Thyroid gland (tissue), 4 donors: ENCODE measurements around the gene OSCAR. TPM values are rescaled to one million over a fixed set of nuclear protein-coding genes. Genes with fewer than 3 reads are reported as not detected.

Experiments used
- DNase-seq, 2 donors: peaks; one replicate each; pipeline ENCODE4 v3.0.0-alpha.2; 2019
- H3K27ac ChIP-seq, 3 donors: fragments of 200-600 bp; sonication (generic); 1 replicate in 2 of 3; 2 replicates in 1 of 3; pipeline ENCODE4 v1.5.1; 2016 to 2019; ENCODE audit warnings: mild to moderate bottlenecking in 1 of 3, moderate library complexity in 1 of 3
- H3K27me3 ChIP-seq: fragments of 200-600 bp; sonication (generic); one replicate; pipeline ENCODE4 v1.5.1; 2019
- H3K36me3 ChIP-seq, 2 donors: fragments of 200-600 bp; sonication (generic); one replicate each; pipeline ENCODE4 v1.5.1; 2016 to 2019
- H3K4me1 ChIP-seq, 2 donors: fragments of 200-600 bp; sonication (generic); one replicate each; pipeline ENCODE4 v1.5.1; 2017 to 2019
- H3K4me3 ChIP-seq, 3 donors: fragments of 200-600 bp; sonication (generic); replicated peaks in 1 of 3; 1 replicate in 2 of 3; 2 replicates in 1 of 3; pipeline ENCODE4 v1.5.1; 2016; ENCODE audit warnings: mild to moderate bottlenecking in 1 of 3
- H3K9me3 ChIP-seq: fragments of 200-600 bp; sonication (generic); one replicate; pipeline ENCODE4 v1.5.1; 2017
- POLR2A ChIP-seq, 2 donors: fragments of 450-650 bp; IDR thresholded peaks; one replicate each; pipeline ENCODE4 v1.6.1; 2017; ENCODE audit warnings: antibody characterized with exemption in 2 of 2, mild to moderate bottlenecking in 2 of 2, moderate library complexity in 1 of 2
- WGBS, 2 donors: methylation state at CpG; one replicate each; pipeline ENCODE4 v1.1.5; 2017; 5-methylcytosine and 5-hydroxymethylcytosine counted together
- intact Hi-C: fragments of 100-400 bp; cut with DNase I; formaldehyde crosslinking; loops from one replicate; pipeline ENCODE4 v1.15.1; 2023
- total RNA-seq, 4 donors: library from RNA; depleted of rRNA; stranded (reverse); fragments of >200 nt; gene quantifications; one replicate each; pipeline ENCODE4 v1.2.3, GENCODE V29; 2016
- TF ChIP-seq, protein P1 (sequence below), 6 experiments: fragments of 200-600 bp in 3 of 6; fragments of 450-650 bp in 3 of 6; sonication (generic) in 3 of 6; IDR thresholded peaks; one replicate each; pipeline ENCODE4 v1.5.1; 2016 to 2019; ENCODE audit warnings: antibody characterized with exemption in 6 of 6, mild to moderate bottlenecking in 2 of 6, inconsistent platforms in 1 of 6, moderate library complexity in 1 of 6

The OSCAR gene, protein sequence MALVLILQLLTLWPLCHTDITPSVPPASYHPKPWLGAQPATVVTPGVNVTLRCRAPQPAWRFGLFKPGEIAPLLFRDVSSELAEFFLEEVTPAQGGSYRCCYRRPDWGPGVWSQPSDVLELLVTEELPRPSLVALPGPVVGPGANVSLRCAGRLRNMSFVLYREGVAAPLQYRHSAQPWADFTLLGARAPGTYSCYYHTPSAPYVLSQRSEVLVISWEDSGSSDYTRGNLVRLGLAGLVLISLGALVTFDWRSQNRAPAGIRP
- total RNA-seq = 1 to 10 TPM in 1 of 4 donors, under 1 TPM in 2, not detected in 1; 0.39 to 1.1 (median 0.96) TPM

DNA sequence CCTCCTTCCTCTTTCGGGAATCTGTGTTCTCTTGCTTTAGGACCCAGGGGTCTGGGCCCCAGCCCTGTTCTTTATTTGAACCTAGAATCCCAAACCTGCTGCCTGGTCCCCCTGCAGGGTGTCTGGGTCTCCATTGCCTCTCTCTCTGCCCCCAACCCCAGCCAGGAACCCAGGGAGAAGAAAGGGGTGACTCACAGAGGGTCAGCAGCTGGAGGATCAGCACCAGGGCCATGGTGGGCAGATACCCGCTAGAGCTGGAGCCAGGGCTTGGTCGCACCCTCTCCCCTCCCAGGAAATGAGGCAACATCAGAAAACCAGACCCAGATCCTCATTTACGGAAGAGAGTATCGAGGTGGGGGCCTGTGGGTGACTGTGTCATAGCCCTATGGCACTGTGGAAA lies at the start of gene OSCAR:
Gene OSCAR, minus strand, starts transcription at position 243 of the 400 bp plus-strand sequence. Its CDS starts 11 bp downstream, at position 232.
- H3K36me3 ChIP-seq = no peaks in the 10 kb centered on the region
- intact Hi-C loops = no loop called here
- TF ChIP-seq POLR2A (IDR thresholded peaks at IDR 0.05) = no peak
- TF ChIP-seq, protein P1, sequence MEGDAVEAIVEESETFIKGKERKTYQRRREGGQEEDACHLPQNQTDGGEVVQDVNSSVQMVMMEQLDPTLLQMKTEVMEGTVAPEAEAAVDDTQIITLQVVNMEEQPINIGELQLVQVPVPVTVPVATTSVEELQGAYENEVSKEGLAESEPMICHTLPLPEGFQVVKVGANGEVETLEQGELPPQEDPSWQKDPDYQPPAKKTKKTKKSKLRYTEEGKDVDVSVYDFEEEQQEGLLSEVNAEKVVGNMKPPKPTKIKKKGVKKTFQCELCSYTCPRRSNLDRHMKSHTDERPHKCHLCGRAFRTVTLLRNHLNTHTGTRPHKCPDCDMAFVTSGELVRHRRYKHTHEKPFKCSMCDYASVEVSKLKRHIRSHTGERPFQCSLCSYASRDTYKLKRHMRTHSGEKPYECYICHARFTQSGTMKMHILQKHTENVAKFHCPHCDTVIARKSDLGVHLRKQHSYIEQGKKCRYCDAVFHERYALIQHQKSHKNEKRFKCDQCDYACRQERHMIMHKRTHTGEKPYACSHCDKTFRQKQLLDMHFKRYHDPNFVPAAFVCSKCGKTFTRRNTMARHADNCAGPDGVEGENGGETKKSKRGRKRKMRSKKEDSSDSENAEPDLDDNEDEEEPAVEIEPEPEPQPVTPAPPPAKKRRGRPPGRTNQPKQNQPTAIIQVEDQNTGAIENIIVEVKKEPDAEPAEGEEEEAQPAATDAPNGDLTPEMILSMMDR (IDR thresholded peaks at IDR 0.05) = no peak
- no peak for DNase-seq
- H3K9me3 ChIP-seq = no peaks in the 10 kb centered on the region
- H3K4me1 ChIP-seq = peaks cover 13 to 15% of the 10 kb centered on the region in 2 donors
- H3K27ac ChIP-seq = no peak within 1 kb of the TSS
- no peak within 1 kb of the TSS for H3K4me3 ChIP-seq
- peaks cover 2% of the 10 kb centered on the region for H3K27me3 ChIP-seq
- WGBS, 2 donors = 58 to 69% methylated on average over 5 of the region's 5 CpGs

DNA sequence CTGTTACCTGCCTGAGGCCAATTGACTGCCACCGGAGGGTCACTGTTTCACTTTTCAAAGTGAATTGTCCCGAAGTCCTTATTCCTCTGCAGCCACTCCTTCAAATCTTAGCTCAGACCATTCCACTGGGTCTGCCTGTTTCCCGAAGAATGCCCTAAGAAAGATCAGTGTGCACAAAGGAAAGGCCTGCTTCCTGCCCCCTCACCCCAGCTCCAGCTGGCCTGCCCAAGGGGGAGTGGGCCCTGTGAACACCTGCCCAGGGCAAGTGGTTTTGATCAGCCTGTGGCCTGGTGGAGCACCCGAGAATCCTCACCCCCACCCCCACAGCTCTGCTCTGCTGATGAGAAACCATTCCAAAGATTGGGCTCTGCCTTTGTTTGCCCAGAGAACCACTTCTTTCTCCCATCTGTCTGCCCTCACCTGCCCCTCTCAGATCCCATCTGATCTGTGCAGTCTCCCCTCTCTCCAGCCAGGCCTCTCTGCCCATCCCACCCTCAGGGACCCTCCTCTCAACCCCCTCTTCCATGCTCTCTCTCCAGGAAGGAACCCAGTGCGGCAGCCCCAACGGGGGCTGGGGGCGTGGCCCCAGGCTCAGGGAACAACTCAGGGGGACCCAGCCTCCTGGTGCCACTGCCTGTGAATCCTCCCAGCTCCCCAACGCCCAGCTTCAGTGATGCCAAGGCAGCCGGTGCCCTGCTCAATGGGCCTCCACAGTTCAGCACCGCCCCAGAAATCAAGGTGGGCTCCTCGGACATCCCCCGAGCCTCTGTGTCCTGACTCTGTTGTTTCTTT lies 48.6 kb upstream of the OSCAR start:
- H3K9me3 ChIP-seq = no peaks in the 10 kb centered on the region

DNA sequence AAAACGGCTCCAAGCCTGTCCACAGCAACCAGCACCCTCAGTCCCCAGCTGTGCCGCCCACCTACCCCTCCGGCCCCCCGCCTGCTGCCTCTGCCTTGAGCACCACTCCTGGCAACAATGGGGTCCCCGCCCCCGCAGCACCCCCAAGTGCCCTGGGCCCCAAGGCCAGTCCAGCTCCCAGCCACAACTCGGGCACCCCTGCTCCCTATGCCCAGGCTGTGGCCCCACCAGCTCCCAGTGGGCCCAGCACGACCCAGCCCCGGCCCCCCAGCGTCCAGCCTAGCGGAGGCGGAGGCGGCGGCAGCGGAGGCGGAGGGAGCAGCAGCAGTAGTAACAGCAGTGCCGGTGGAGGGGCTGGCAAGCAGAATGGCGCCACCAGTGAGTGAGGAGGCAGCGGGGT lies 47.6 kb upstream of the OSCAR start:
- no peaks in the 10 kb centered on the region for H3K27me3 ChIP-seq
- H3K9me3 ChIP-seq = no peaks in the 10 kb centered on the region
- intact Hi-C loops = no loop called here
- no peaks in the 10 kb centered on the region for H3K4me1 ChIP-seq
- no peak overlapping the region for H3K27ac ChIP-seq
- H3K4me3 ChIP-seq = no peak overlapping the region
- peaks cover 87 to 94% of the 10 kb centered on the region in 2 donors for H3K36me3 ChIP-seq
- TF ChIP-seq, protein P1 (IDR thresholded peaks at IDR 0.05) = no peak
- no peak for TF ChIP-seq POLR2A (IDR thresholded peaks at IDR 0.05)
- WGBS, 2 donors = 86 to 90% methylated on average over 4 to 17 of the region's 19 CpGs
- no peak for DNase-seq

More for the DNA sequence above, 48.6 kb upstream of the OSCAR start:
- intact Hi-C loops = no loop called here
- Histone ChIP-seq H3K4me3 (no peak overlapping the region), H3K27ac (no peak overlapping the region), H3K27me3 (no peaks in the 10 kb centered on the region), H3K4me1 (no peaks in the 10 kb centered on the region), H3K36me3 (peaks cover 88 to 94% of the 10 kb centered on the region in 2 donors)
- no peak for TF ChIP-seq POLR2A (IDR thresholded peaks at IDR 0.05)
- TF ChIP-seq, protein P1 (IDR thresholded peaks at IDR 0.05) = no peak
- 93% methylated on average over 12 of the region's 12 CpGs for WGBS, 2 donors
- no peak for DNase-seq

DNA sequence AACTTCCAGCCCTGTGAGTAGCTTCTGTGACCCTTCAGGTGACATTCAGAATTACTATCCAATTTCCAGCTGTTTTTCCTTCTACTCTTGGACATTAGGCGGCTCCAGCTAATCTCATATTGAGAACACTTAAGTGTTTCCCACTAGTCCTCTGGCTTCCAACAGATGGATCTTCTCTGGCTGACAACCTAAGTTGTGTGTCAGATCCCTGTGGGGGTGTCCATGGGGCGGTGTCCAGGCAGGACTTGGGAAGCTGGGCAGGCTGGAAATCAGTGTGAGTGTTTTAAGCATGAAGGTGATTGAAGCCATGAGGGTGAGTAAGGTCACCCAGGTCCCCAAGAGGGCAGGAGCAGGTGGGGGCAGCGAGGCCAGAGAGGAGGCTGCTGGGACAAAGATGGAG lies 47.1 kb upstream of the OSCAR start:
- DNase-seq = no peak
- no peak overlapping the region for H3K27ac ChIP-seq
- 72 to 92% methylated on average over 3 of the region's 3 CpGs for WGBS, 2 donors
- no peaks in the 10 kb centered on the region for H3K4me1 ChIP-seq
- H3K36me3 ChIP-seq = peaks cover 87 to 94% of the 10 kb centered on the region in 2 donors
- no peaks in the 10 kb centered on the region for H3K27me3 ChIP-seq
- TF ChIP-seq, protein P1 (IDR thresholded peaks at IDR 0.05) = no peak
- TF ChIP-seq POLR2A (IDR thresholded peaks at IDR 0.05) = no peak
- intact Hi-C loops = no loop called here
- H3K4me3 ChIP-seq = no peak overlapping the region
- no peaks in the 10 kb centered on the region for H3K9me3 ChIP-seq
